Mucosa of rectum (tissue), 2 donors: ENCODE measurements around the gene ZBTB24.

Experiments
- H3K27ac ChIP-seq, 2 donors: one replicate each; pipeline ENCODE4 v1.7.0; 2013; ENCODE audit warnings: inconsistent platforms in 2 of 2, low read depth in 2 of 2, low read length in 2 of 2
- H3K27me3 ChIP-seq, 2 donors: one replicate each; pipeline ENCODE4 v1.7.0; 2013; ENCODE audit warnings: low read length in 2 of 2; ENCODE audit not compliant: control insufficient read depth in 2 of 2, insufficient read depth in 2 of 2
- H3K36me3 ChIP-seq, 2 donors: one replicate each; pipeline ENCODE4 v1.7.0; 2013; ENCODE audit warnings: low read length in 2 of 2; ENCODE audit not compliant: control insufficient read depth in 2 of 2, insufficient read depth in 2 of 2
- H3K4me1 ChIP-seq, 2 donors: one replicate each; pipeline ENCODE4 v1.7.0; 2013; ENCODE audit warnings: low read length in 2 of 2, mild to moderate bottlenecking in 1 of 2; ENCODE audit not compliant: control insufficient read depth in 2 of 2, insufficient read depth in 2 of 2
- H3K4me3 ChIP-seq, 2 donors: one replicate each; pipeline ENCODE4 v1.7.0; 2013; ENCODE audit warnings: low read length in 2 of 2
- H3K9ac ChIP-seq, 2 donors: one replicate each; pipeline ENCODE4 v1.7.0; 2013; ENCODE audit warnings: low read length in 2 of 2, low read depth in 1 of 2, mild to moderate bottlenecking in 1 of 2
- H3K9me3 ChIP-seq, 2 donors: one replicate each; pipeline ENCODE4 v1.7.0; 2013; ENCODE audit warnings: low read length in 2 of 2; ENCODE audit not compliant: control insufficient read depth in 2 of 2
- donor health status: healthy.
- donor health status: Normal muscosa, but diverticular disease.

The ZBTB24 gene

GRCh38 chr6:109498936-109499335, 15.9 kb upstream of the ZBTB24 start:
- Histone ChIP-seq H3K4me3 (no peak overlapping the region), H3K27ac (no peak overlapping the region), H3K27me3 (no peaks in the 10 kb centered on the region), H3K36me3 (no peaks in the 10 kb centered on the region), H3K4me1 (no peaks in the 10 kb centered on the region), H3K9ac (no peak overlapping the region), H3K9me3 (no peaks in the 10 kb centered on the region)

- Histone ChIP-seq H3K4me3 (no peak overlapping the region), H3K36me3 (no peaks in the 10 kb centered on the region), H3K4me1 (no peaks in the 10 kb centered on the region), H3K27ac (no peak overlapping the region), H3K9ac (no peak overlapping the region), H3K27me3 (no peaks in the 10 kb centered on the region), H3K9me3 (no peaks in the 10 kb centered on the region)
Observed at GRCh38 chr6:109498052-109498451, 15.0 kb upstream of the ZBTB24 start.

- H3K27ac ChIP-seq: no peak overlapping the region
- H3K4me1 ChIP-seq: no peaks in the 10 kb centered on the region
- H3K27me3 ChIP-seq: no peaks in the 10 kb centered on the region
- H3K9me3 ChIP-seq: no peaks in the 10 kb centered on the region
- no peak overlapping the region for H3K4me3 ChIP-seq
- H3K9ac ChIP-seq: no peak overlapping the region
- no peaks in the 10 kb centered on the region for H3K36me3 ChIP-seq
Observed at GRCh38 chr6:109496036-109496772, 13.2 kb upstream of the ZBTB24 start.

GRCh38 chr6:109493865-109494264, 10.8 kb upstream of the ZBTB24 start:
- no peak overlapping the region for H3K9ac ChIP-seq
- no peaks in the 10 kb centered on the region for H3K4me1 ChIP-seq
- H3K4me3 ChIP-seq: no peak overlapping the region
- H3K9me3 ChIP-seq: no peaks in the 10 kb centered on the region
- H3K36me3 ChIP-seq: no peaks in the 10 kb centered on the region
- H3K27me3 ChIP-seq: no peaks in the 10 kb centered on the region
- no peak overlapping the region for H3K27ac ChIP-seq

- H3K27ac ChIP-seq: peak overlapping the region in 1 of 2 donors; percentile 16
- no peaks in the 10 kb centered on the region for H3K9me3 ChIP-seq
- no peak overlapping the region for H3K9ac ChIP-seq
- no peaks in the 10 kb centered on the region for H3K4me1 ChIP-seq
- no peak overlapping the region for H3K4me3 ChIP-seq
- no peaks in the 10 kb centered on the region for H3K36me3 ChIP-seq
- H3K27me3 ChIP-seq: no peaks in the 10 kb centered on the region
Observed at GRCh38 chr6:109491207-109491938, 8.4 kb upstream of the ZBTB24 start.

GRCh38 chr6:109490713-109491112, 7.7 kb upstream of the ZBTB24 start:
- Histone ChIP-seq H3K27me3 (no peaks in the 10 kb centered on the region), H3K9ac (no peak overlapping the region), H3K36me3 (no peaks in the 10 kb centered on the region), H3K4me3 (no peak overlapping the region), H3K4me1 (peaks cover 0 to 4% of the 10 kb centered on the region in 2 donors), H3K9me3 (no peaks in the 10 kb centered on the region), H3K27ac (no peak overlapping the region)

- no peaks in the 10 kb centered on the region for H3K27me3 ChIP-seq
Observed at GRCh38 chr6:109488001-109488400, 5.0 kb upstream of the ZBTB24 start.

GRCh38 chr6:109486068-109486467, 3.0 kb upstream of the ZBTB24 start:
- H3K36me3 ChIP-seq: peaks cover 4 to 6% of the 10 kb centered on the region in 2 donors
- peak overlapping the region; percentile 43 to 66 for H3K27ac ChIP-seq
- no peak overlapping the region for H3K9ac ChIP-seq
- no peaks in the 10 kb centered on the region for H3K27me3 ChIP-seq
- H3K4me1 ChIP-seq: peaks cover 6 to 29% of the 10 kb centered on the region in 2 donors
- no peaks in the 10 kb centered on the region for H3K9me3 ChIP-seq
- H3K4me3 ChIP-seq: no peak overlapping the region

More at GRCh38 chr6:109488001-109488400, 5.0 kb upstream of the ZBTB24 start:
- Histone ChIP-seq H3K4me1 (peaks cover 0 to 14% of the 10 kb centered on the region in 2 donors), H3K9me3 (no peaks in the 10 kb centered on the region), H3K27ac (no peak overlapping the region), H3K4me3 (no peak overlapping the region), H3K36me3 (no peaks in the 10 kb centered on the region), H3K9ac (no peak overlapping the region)

- Histone ChIP-seq H3K4me1 (peaks cover 12 to 30% of the 10 kb centered on the region in 2 donors), H3K27me3 (no peaks in the 10 kb centered on the region), H3K27ac (peak overlapping the region; percentile 43 to 66), H3K9me3 (no peaks in the 10 kb centered on the region), H3K9ac (no peak overlapping the region), H3K36me3 (peaks cover 8 to 12% of the 10 kb centered on the region in 2 donors), H3K4me3 (no peak overlapping the region)
Observed at GRCh38 chr6:109485266-109485935, 2.4 kb upstream of the ZBTB24 start.

GRCh38 chr6:109484122-109484521, 1.1 kb upstream of the ZBTB24 start:
- no peaks in the 10 kb centered on the region for H3K9me3 ChIP-seq
- H3K27ac ChIP-seq: peak overlapping the region; percentile 68 to 72
- H3K4me3 ChIP-seq: peak overlapping the region in 1 of 2 donors; percentile 78
- no peaks in the 10 kb centered on the region for H3K27me3 ChIP-seq
- H3K9ac ChIP-seq: peak overlapping the region; percentile 54 to 56
- H3K36me3 ChIP-seq: peaks cover 8 to 13% of the 10 kb centered on the region in 2 donors
- peaks cover 16 to 38% of the 10 kb centered on the region in 2 donors for H3K4me1 ChIP-seq
